ENCODE data around the gene GSDME.

GSDME gene

GRCh38 chr7:24729365-24730017 is 27.8 kb downstream of the GSDME start:
- no peak for TF ChIP-seq CTCF (IDR thresholded peaks at IDR 0.05; ENCODE audit: low read depth, low read length)
- peak; percentile 37 for DNase-seq
- Histone ChIP-seq H3K4me1 (peaks cover 19% of the 10 kb centered on the region), H3K27me3 (no peaks in the 10 kb centered on the region), H3K4me3 (ENCODE audit: low read depth, low read length) (0 out of 2 replicates have a peak overlapping the region, but pooled peaks have one; percentile 4), H3K9me3 (no peaks in the 10 kb centered on the region), H3K36me3 (no peaks in the 10 kb centered on the region)

GRCh38 chr7:24728503-24729364 is 28.5 kb downstream of the GSDME start:
- H3K9me3 ChIP-seq: no peaks in the 10 kb centered on the region
- no peak for TF ChIP-seq CTCF (IDR thresholded peaks at IDR 0.05; ENCODE audit: low read depth, low read length)
- peaks cover 19% of the 10 kb centered on the region for H3K4me1 ChIP-seq
- no peaks in the 10 kb centered on the region for H3K36me3 ChIP-seq
- DNase-seq: no peak
- H3K4me3 ChIP-seq (ENCODE audit: low read depth, low read length): 0 out of 2 replicates have a peak overlapping the region, but pooled peaks have one; percentile 4
- no peaks in the 10 kb centered on the region for H3K27me3 ChIP-seq

GRCh38 chr7:24728121-24728500 is 29.2 kb downstream of the GSDME start:
- no peak for TF ChIP-seq CTCF (IDR thresholded peaks at IDR 0.05; ENCODE audit: low read depth, low read length)
- peaks cover 19% of the 10 kb centered on the region for H3K4me1 ChIP-seq

GRCh38 chr7:24727154-24728120 is 29.8 kb downstream of the GSDME start:
- H3K9me3 ChIP-seq: no peaks in the 10 kb centered on the region
- no peak overlapping the region for H3K4me3 ChIP-seq (ENCODE audit: low read depth, low read length)
- H3K36me3 ChIP-seq: no peaks in the 10 kb centered on the region
- peaks cover 19% of the 10 kb centered on the region for H3K4me1 ChIP-seq
- H3K27me3 ChIP-seq: no peaks in the 10 kb centered on the region
- no peak for DNase-seq
- no peak for TF ChIP-seq CTCF (IDR thresholded peaks at IDR 0.05; ENCODE audit: low read depth, low read length)

More at GRCh38 chr7:24728121-24728500, 29.2 kb downstream of the GSDME start:
- no peaks in the 10 kb centered on the region for H3K27me3 ChIP-seq
- no peak for DNase-seq
- no peaks in the 10 kb centered on the region for H3K9me3 ChIP-seq
- no peak overlapping the region for H3K4me3 ChIP-seq (ENCODE audit: low read depth, low read length)
- H3K36me3 ChIP-seq: no peaks in the 10 kb centered on the region

- no peak overlapping the region for H3K4me3 ChIP-seq (ENCODE audit: low read depth, low read length)
- DNase-seq: no peak
- no peaks in the 10 kb centered on the region for H3K36me3 ChIP-seq
- no peak for TF ChIP-seq CTCF (IDR thresholded peaks at IDR 0.05; ENCODE audit: low read depth, low read length)
- H3K9me3 ChIP-seq: no peaks in the 10 kb centered on the region
- peaks cover 19% of the 10 kb centered on the region for H3K4me1 ChIP-seq
- H3K27me3 ChIP-seq: no peaks in the 10 kb centered on the region
Observed at GRCh38 chr7:24725554-24726241, 31.6 kb downstream of the GSDME start.
